Liver (tissue), 3 donors: Measurements from ENCODE around the gene IL13.

Experiments used
- JUND ChIP-seq, 2 donors: IDR thresholded peaks; 2 replicates each; pipeline ENCODE4 v1.6.1; 2016; ENCODE audit warnings: antibody characterized with exemption in 2 of 2
- RAD21 ChIP-seq, 2 donors: IDR thresholded peaks; 2 replicates each; pipeline ENCODE4 v1.6.1; 2016; ENCODE audit warnings: antibody characterized with exemption in 2 of 2, mild to moderate bottlenecking in 2 of 2
- RXRA ChIP-seq, 2 donors: IDR thresholded peaks; 2 replicates each; pipeline ENCODE4 v1.6.1; 2017 to 2018; ENCODE audit warnings: antibody characterized with exemption in 2 of 2, mild to moderate bottlenecking in 1 of 2
- TAF1 ChIP-seq: conservative IDR thresholded peaks from 2 replicates; pipeline ENCODE4 v1.6.1; 2016; ENCODE audit warnings: antibody characterized with exemption, mild to moderate bottlenecking
- YY1 ChIP-seq: IDR thresholded peaks from 2 replicates; pipeline ENCODE4 v1.6.1; 2016; ENCODE audit warnings: antibody characterized with exemption, mild to moderate bottlenecking
- TF ChIP-seq, protein P1 (sequence below): fragments of 150-350 bp; IDR thresholded peaks from 2 replicates; pipeline ENCODE4 v1.5.1; 2017; ENCODE audit warnings: improper control_type of control experiment, low read depth, low read length; ENCODE audit not compliant: missing input control
- TF ChIP-seq, protein P2 (sequence below): IDR thresholded peaks from 2 replicates; pipeline ENCODE4 v1.6.1; 2016; ENCODE audit warnings: antibody characterized with exemption, mild to moderate bottlenecking
- TF ChIP-seq, protein P3 (sequence below): IDR thresholded peaks from 2 replicates; pipeline ENCODE4 v1.6.1; 2016; ENCODE audit warnings: antibody characterized with exemption
- donor health status: healthy.
- donor health status: healthy.

DNA sequence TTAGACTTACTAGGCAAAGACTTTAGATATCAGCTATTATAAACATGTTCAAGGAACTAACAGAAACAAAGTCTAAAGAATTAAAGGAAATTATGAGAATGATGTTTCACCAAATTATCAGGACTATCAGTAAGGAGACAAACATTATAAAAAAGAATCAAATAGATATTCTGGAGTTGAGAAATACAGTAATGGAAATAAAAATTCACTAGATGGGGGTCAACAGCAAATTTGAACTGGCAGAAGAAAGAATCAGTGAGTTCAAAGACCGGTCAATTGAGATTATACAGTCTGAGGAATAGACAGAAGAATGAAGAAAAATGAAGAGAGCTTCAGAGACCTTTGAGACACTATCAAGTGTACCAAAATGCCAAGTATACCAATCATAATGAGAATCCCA lies 9.6 kb upstream of the IL13 start:
- TF ChIP-seq, protein P1, sequence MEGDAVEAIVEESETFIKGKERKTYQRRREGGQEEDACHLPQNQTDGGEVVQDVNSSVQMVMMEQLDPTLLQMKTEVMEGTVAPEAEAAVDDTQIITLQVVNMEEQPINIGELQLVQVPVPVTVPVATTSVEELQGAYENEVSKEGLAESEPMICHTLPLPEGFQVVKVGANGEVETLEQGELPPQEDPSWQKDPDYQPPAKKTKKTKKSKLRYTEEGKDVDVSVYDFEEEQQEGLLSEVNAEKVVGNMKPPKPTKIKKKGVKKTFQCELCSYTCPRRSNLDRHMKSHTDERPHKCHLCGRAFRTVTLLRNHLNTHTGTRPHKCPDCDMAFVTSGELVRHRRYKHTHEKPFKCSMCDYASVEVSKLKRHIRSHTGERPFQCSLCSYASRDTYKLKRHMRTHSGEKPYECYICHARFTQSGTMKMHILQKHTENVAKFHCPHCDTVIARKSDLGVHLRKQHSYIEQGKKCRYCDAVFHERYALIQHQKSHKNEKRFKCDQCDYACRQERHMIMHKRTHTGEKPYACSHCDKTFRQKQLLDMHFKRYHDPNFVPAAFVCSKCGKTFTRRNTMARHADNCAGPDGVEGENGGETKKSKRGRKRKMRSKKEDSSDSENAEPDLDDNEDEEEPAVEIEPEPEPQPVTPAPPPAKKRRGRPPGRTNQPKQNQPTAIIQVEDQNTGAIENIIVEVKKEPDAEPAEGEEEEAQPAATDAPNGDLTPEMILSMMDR: no peak
- TF ChIP-seq RAD21 (IDR thresholded peaks at IDR 0.05) (no peak), JUND (IDR thresholded peaks at IDR 0.05) (no peak), TAF1 (no peak), RXRA (IDR thresholded peaks at IDR 0.05) (no peak), YY1 (no peak)
- TF ChIP-seq, protein P2, sequence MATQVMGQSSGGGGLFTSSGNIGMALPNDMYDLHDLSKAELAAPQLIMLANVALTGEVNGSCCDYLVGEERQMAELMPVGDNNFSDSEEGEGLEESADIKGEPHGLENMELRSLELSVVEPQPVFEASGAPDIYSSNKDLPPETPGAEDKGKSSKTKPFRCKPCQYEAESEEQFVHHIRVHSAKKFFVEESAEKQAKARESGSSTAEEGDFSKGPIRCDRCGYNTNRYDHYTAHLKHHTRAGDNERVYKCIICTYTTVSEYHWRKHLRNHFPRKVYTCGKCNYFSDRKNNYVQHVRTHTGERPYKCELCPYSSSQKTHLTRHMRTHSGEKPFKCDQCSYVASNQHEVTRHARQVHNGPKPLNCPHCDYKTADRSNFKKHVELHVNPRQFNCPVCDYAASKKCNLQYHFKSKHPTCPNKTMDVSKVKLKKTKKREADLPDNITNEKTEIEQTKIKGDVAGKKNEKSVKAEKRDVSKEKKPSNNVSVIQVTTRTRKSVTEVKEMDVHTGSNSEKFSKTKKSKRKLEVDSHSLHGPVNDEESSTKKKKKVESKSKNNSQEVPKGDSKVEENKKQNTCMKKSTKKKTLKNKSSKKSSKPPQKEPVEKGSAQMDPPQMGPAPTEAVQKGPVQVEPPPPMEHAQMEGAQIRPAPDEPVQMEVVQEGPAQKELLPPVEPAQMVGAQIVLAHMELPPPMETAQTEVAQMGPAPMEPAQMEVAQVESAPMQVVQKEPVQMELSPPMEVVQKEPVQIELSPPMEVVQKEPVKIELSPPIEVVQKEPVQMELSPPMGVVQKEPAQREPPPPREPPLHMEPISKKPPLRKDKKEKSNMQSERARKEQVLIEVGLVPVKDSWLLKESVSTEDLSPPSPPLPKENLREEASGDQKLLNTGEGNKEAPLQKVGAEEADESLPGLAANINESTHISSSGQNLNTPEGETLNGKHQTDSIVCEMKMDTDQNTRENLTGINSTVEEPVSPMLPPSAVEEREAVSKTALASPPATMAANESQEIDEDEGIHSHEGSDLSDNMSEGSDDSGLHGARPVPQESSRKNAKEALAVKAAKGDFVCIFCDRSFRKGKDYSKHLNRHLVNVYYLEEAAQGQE: no peak
- TF ChIP-seq, protein P3, sequence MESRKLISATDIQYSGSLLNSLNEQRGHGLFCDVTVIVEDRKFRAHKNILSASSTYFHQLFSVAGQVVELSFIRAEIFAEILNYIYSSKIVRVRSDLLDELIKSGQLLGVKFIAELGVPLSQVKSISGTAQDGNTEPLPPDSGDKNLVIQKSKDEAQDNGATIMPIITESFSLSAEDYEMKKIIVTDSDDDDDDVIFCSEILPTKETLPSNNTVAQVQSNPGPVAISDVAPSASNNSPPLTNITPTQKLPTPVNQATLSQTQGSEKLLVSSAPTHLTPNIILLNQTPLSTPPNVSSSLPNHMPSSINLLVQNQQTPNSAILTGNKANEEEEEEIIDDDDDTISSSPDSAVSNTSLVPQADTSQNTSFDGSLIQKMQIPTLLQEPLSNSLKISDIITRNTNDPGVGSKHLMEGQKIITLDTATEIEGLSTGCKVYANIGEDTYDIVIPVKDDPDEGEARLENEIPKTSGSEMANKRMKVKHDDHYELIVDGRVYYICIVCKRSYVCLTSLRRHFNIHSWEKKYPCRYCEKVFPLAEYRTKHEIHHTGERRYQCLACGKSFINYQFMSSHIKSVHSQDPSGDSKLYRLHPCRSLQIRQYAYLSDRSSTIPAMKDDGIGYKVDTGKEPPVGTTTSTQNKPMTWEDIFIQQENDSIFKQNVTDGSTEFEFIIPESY: no peak
